HG02642 (cell line): ENCODE data around the gene GABARAPL1.
"Not testable (repeated sequence)": the region's sequence is repeated elsewhere in the genome, so short reads cannot be mapped to it uniquely, and the experiment has no call there.

Source experiments
- ATAC-seq: cut with Tn5 transposase; IDR thresholded peaks from one replicate; pipeline ENCODE4 v1.9.1; 2021; ENCODE audit warnings: mild to moderate bottlenecking; ENCODE audit not compliant: unreplicated experiment, poor library complexity

The GABARAPL1 gene

GRCh38 chr12:10196210-10196609 is 16.5 kb upstream of the GABARAPL1 start:
- ATAC-seq: peak; percentile 67

- no peak for ATAC-seq
These were observed 14.8 kb upstream of the GABARAPL1 start for GRCh38 chr12:10197879-10198278.

GRCh38 chr12:10204495-10204894 is 8.2 kb upstream of the GABARAPL1 start:
- not testable (repeated sequence) for ATAC-seq

- no peak for ATAC-seq
These were observed 7.4 kb upstream of the GABARAPL1 start for GRCh38 chr12:10205220-10205807.

- ATAC-seq: no peak
These were observed 5.5 kb upstream of the GABARAPL1 start for GRCh38 chr12:10207136-10207535.

- ATAC-seq: no peak
These were observed 2.5 kb upstream of the GABARAPL1 start for GRCh38 chr12:10210225-10210624.

GRCh38 chr12:10211101-10211939 is 1.4 kb upstream of the GABARAPL1 start:
- ATAC-seq: no peak

- peak; percentile 74 for ATAC-seq
These were observed 538 bp upstream of the GABARAPL1 start for GRCh38 chr12:10211940-10212738.

- peak; percentile 64 for ATAC-seq
These were observed 775 bp downstream of the GABARAPL1 start for GRCh38 chr12:10213168-10214135.

GRCh38 chr12:10214136-10214894 is 1.6 kb downstream of the GABARAPL1 start:
- no peak for ATAC-seq

- no peak for ATAC-seq
These were observed 2.2 kb downstream of the GABARAPL1 start for GRCh38 chr12:10214895-10215267.

GRCh38 chr12:10215436-10215835 is 2.8 kb downstream of the GABARAPL1 start:
- no peak for ATAC-seq

GRCh38 chr12:10215946-10216345 is 3.3 kb downstream of the GABARAPL1 start:
- not testable (repeated sequence) for ATAC-seq

GRCh38 chr12:10218021-10218420 is 5.3 kb downstream of the GABARAPL1 start:
- no peak for ATAC-seq

- no peak for ATAC-seq
These were observed 7.9 kb downstream of the GABARAPL1 start for GRCh38 chr12:10220398-10221077.

- ATAC-seq: no peak
These were observed 9.2 kb downstream of the GABARAPL1 start for GRCh38 chr12:10221846-10222245.

GRCh38 chr12:10223208-10223607 is 10.5 kb downstream of the GABARAPL1 start:
- no peak for ATAC-seq

GRCh38 chr12:10225426-10225825 is 12.7 kb downstream of the GABARAPL1 start:
- not testable (repeated sequence) for ATAC-seq

GRCh38 chr12:10226086-10226485 is 13.4 kb downstream of the GABARAPL1 start:
- no peak for ATAC-seq
